ENCODE results near the gene ABCA6. TPM values are rescaled to one million over a fixed set of nuclear protein-coding genes. Genes with fewer than 3 reads are reported as not detected.

The ABCA6 gene
- total and polyA plus RNA-seq, 10 of the 15 experiments (the other 5 are each of a cell fraction or from before 2014, with no cell fraction given) = 6.8 to 36.9 (median 12.6) TPM

DNA sequence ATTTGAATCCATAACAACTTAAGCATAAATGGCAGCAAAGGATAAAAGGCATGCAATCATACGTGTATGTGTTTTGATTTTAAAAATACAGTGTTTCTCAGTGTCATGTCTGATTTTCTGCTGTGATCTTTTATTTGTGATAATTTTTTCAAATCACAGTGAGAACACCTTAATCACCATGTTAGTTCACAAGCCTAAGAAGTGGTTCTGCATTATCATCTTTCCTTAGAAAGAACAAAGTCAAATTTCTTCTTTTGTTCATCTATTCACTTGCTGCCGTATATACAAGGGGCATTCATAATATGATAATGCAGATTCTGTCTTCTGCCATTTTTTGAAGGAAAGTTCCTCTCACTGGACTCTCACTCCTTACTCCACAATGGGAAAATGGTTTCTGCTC is 47.7 kb downstream of the ABCA6 start:
- no peaks in the 10 kb centered on the region for H3K79me2 ChIP-seq (ENCODE audit: control insufficient read depth, insufficient read depth, low read length)
- ChIA-PET CTCF (interaction anchor here (1.4 kb wide), 1 partner anchor 10 kb away, joined by 6 read pairs; no protein-coding TSS in a partner anchor), SMC1A (ENCODE audit: uncharacterized antibody, unreplicated experiment) (no interaction called here), POLR2A (no interaction called here), RAD21 (ENCODE audit: unreplicated experiment) (no interaction called here)
- no peak for TF ChIP-seq PAX5 (IDR thresholded peaks at IDR 0.05; ENCODE audit: borderline replicate concordance, low read depth, low read length)
- TF ChIP-seq, protein P1, sequence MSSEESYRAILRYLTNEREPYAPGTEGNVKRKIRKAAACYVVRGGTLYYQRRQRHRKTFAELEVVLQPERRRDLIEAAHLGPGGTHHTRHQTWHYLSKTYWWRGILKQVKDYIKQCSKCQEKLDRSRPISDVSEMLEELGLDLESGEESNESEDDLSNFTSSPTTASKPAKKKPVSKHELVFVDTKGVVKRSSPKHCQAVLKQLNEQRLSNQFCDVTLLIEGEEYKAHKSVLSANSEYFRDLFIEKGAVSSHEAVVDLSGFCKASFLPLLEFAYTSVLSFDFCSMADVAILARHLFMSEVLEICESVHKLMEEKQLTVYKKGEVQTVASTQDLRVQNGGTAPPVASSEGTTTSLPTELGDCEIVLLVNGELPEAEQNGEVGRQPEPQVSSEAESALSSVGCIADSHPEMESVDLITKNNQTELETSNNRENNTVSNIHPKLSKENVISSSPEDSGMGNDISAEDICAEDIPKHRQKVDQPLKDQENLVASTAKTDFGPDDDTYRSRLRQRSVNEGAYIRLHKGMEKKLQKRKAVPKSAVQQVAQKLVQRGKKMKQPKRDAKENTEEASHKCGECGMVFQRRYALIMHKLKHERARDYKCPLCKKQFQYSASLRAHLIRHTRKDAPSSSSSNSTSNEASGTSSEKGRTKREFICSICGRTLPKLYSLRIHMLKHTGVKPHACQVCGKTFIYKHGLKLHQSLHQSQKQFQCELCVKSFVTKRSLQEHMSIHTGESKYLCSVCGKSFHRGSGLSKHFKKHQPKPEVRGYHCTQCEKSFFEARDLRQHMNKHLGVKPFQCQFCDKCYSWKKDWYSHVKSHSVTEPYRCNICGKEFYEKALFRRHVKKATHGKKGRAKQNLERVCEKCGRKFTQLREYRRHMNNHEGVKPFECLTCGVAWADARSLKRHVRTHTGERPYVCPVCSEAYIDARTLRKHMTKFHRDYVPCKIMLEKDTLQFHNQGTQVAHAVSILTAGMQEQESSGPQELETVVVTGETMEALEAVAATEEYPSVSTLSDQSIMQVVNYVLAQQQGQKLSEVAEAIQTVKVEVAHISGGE (CRISPR knock-in tag; IDR thresholded peaks at IDR 0.05) = no peak
- TF ChIP-seq CREB1 (IDR thresholded peaks at IDR 0.05; ENCODE audit: low read depth) = no peak
- TF ChIP-seq PML (IDR thresholded peaks at IDR 0.05; ENCODE audit: low read length) = no peak
- TF ChIP-seq IRF4 (IDR thresholded peaks at IDR 0.05; ENCODE audit: low read depth, low read length) = no peak
- TF ChIP-seq, protein P2, sequence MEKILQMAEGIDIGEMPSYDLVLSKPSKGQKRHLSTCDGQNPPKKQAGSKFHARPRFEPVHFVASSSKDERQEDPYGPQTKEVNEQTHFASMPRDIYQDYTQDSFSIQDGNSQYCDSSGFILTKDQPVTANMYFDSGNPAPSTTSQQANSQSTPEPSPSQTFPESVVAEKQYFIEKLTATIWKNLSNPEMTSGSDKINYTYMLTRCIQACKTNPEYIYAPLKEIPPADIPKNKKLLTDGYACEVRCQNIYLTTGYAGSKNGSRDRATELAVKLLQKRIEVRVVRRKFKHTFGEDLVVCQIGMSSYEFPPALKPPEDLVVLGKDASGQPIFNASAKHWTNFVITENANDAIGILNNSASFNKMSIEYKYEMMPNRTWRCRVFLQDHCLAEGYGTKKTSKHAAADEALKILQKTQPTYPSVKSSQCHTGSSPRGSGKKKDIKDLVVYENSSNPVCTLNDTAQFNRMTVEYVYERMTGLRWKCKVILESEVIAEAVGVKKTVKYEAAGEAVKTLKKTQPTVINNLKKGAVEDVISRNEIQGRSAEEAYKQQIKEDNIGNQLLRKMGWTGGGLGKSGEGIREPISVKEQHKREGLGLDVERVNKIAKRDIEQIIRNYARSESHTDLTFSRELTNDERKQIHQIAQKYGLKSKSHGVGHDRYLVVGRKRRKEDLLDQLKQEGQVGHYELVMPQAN (conservative IDR thresholded peaks at IDR 0.05) = no peak
- TF ChIP-seq HDGF (IDR thresholded peaks at IDR 0.05) = no peak
- TF ChIP-seq, protein P3, sequence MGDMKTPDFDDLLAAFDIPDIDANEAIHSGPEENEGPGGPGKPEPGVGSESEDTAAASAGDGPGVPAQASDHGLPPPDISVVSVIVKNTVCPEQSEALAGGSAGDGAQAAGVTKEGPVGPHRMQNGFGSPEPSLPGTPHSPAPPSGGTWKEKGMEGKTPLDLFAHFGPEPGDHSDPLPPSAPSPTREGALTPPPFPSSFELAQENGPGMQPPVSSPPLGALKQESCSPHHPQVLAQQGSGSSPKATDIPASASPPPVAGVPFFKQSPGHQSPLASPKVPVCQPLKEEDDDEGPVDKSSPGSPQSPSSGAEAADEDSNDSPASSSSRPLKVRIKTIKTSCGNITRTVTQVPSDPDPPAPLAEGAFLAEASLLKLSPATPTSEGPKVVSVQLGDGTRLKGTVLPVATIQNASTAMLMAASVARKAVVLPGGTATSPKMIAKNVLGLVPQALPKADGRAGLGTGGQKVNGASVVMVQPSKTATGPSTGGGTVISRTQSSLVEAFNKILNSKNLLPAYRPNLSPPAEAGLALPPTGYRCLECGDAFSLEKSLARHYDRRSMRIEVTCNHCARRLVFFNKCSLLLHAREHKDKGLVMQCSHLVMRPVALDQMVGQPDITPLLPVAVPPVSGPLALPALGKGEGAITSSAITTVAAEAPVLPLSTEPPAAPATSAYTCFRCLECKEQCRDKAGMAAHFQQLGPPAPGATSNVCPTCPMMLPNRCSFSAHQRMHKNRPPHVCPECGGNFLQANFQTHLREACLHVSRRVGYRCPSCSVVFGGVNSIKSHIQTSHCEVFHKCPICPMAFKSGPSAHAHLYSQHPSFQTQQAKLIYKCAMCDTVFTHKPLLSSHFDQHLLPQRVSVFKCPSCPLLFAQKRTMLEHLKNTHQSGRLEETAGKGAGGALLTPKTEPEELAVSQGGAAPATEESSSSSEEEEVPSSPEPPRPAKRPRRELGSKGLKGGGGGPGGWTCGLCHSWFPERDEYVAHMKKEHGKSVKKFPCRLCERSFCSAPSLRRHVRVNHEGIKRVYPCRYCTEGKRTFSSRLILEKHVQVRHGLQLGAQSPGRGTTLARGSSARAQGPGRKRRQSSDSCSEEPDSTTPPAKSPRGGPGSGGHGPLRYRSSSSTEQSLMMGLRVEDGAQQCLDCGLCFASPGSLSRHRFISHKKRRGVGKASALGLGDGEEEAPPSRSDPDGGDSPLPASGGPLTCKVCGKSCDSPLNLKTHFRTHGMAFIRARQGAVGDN (IDR thresholded peaks at IDR 0.05) = no peak
- TF ChIP-seq NBN (IDR thresholded peaks at IDR 0.05) = no peak
- no peak overlapping the region for H3K4me2 ChIP-seq (ENCODE audit: control insufficient read depth, insufficient read depth)
- H2AFZ ChIP-seq (ENCODE audit: control insufficient read depth, low read depth, low read length) = no peak overlapping the region
- no peaks in the 10 kb centered on the region for H3K27me3 ChIP-seq (replicated peaks in 1 of 2; ENCODE audit: control insufficient read depth in 2 of 2, insufficient read depth in 2 of 2, low read length in 1 of 2)
- H3K9me3 ChIP-seq (replicated peaks; ENCODE audit: control insufficient read depth, insufficient read depth, low read length) = no peaks in the 10 kb centered on the region; the same call in 2 of the 3 replicates
- no peak overlapping the region for H3K27ac ChIP-seq (ENCODE audit: control insufficient read depth, insufficient read depth)
- no peak overlapping the region for H3K4me3 ChIP-seq
- WGBS (ENCODE audit: insufficient coverage, insufficient replicate concordance, low lambda C conversion rate, missing lambda C conversion rate) = 97% methylated on average over 2 of the region's 2 CpGs
- no peaks in the 10 kb centered on the region for H3K4me1 ChIP-seq (ENCODE audit: control insufficient read depth, insufficient read depth, low read length)
- H4K20me1 ChIP-seq (ENCODE audit: control insufficient read depth, insufficient read depth) = no peaks in the 10 kb centered on the region
- BruUV-seq (replicated peaks) = no TSS peak
- H3K36me3 ChIP-seq (ENCODE audit: control insufficient read depth in 2 of 2, insufficient read depth in 2 of 2, low read length in 1 of 2) = 0 out of 4 replicates have a peak, but pooled peaks cover 0 to 3% of the 10 kb centered on the region in 2 experiments
- DNase-seq (ENCODE audit: low read depth, low spot score) (no peak), FAIRE-seq (no peak), ATAC-seq (no peak)
- intact Hi-C loops (cut with micrococcal nuclease; ENCODE audit: unreplicated experiment) (no loop called here), in situ Hi-C loops (cut with MboI) (no loop called here)
- H3K9ac ChIP-seq (ENCODE audit: control insufficient read depth, insufficient read depth, low read length) = no peak overlapping the region
